DMS79 (cell line): ENCODE data around the gene AKNA.
"Not testable (repeated sequence)": the region's sequence is repeated elsewhere in the genome, so short reads cannot be mapped to it uniquely, and the experiment has no call there.

Source experiments
- DNase-seq: peaks from one replicate; lab custom pipeline; 2025; lab: John Stamatoyannopoulos, UW

Gene AKNA

GRCh38 chr9:114322831-114323531, 64.8 kb downstream of the AKNA start, which contains the start of gene ORM1:
Gene ORM1 (plus strand): TSS chr9:114323098. CDS start chr9:114323134, 36 bp downstream.
- not testable (repeated sequence) for DNase-seq

GRCh38 chr9:114322160-114322818, 65.5 kb downstream of the AKNA start:
- not testable (repeated sequence) for DNase-seq

- no peak for DNase-seq
Observed at GRCh38 chr9:114321759-114322158, 66.0 kb downstream of the AKNA start.

GRCh38 chr9:114320710-114321109, 67.1 kb downstream of the AKNA start:
- DNase-seq, result not testable (repeated sequence)

- peak; percentile 63 for DNase-seq
Observed at GRCh38 chr9:114319147-114319546, 68.6 kb downstream of the AKNA start.

GRCh38 chr9:114318416-114318815, 69.4 kb downstream of the AKNA start:
- no peak for DNase-seq

GRCh38 chr9:114317665-114318357, 70.0 kb downstream of the AKNA start:
- no peak for DNase-seq

- peak; percentile 90 for DNase-seq
Observed at GRCh38 chr9:114316605-114317230, 71.1 kb downstream of the AKNA start.

GRCh38 chr9:114315723-114316363, 71.9 kb downstream of the AKNA start:
- no peak for DNase-seq

- no peak for DNase-seq
Observed at GRCh38 chr9:114314881-114315722, 72.7 kb downstream of the AKNA start.

- no peak for DNase-seq
Observed at GRCh38 chr9:114314256-114314867, 73.4 kb downstream of the AKNA start.

GRCh38 chr9:114313186-114313585, 74.6 kb downstream of the AKNA start:
- peak; percentile 41 for DNase-seq

GRCh38 chr9:114312513-114312875, 75.3 kb downstream of the AKNA start:
- DNase-seq, result no peak

- no peak for DNase-seq
Observed at GRCh38 chr9:114311571-114312512, 75.9 kb downstream of the AKNA start.

GRCh38 chr9:114310471-114311450, 77.0 kb downstream of the AKNA start:
- DNase-seq, result no peak

- DNase-seq, result no peak
Observed at GRCh38 chr9:114309096-114309495, 78.7 kb downstream of the AKNA start.

- no peak for DNase-seq
Observed at GRCh38 chr9:114308361-114308950, 79.3 kb downstream of the AKNA start.

GRCh38 chr9:114307899-114308267, 79.9 kb downstream of the AKNA start:
- no peak for DNase-seq
